Tibial nerve (tissue), 4 donors: Measurements from ENCODE around the gene ELF2. TPM values are rescaled to one million over a fixed set of nuclear protein-coding genes. Genes with fewer than 3 reads are reported as not detected.
A peak's percentile ranks its signal among the peaks of the same experiment; 100 is the strongest.

ENCODE experiments used
- DNase-seq, 2 donors: peaks; one replicate each; pipeline ENCODE4 v3.0.0-alpha.2; 2019; ENCODE audit warnings: low spot score in 2 of 2
- H3K27ac ChIP-seq, 4 donors: fragments of 200-600 bp; sonication (generic) in 3 of 4; one replicate each; pipeline ENCODE4 v1.5.1; 2017 to 2019; ENCODE audit warnings: mild to moderate bottlenecking in 1 of 4
- H3K27me3 ChIP-seq, 2 donors: fragments of 200-600 bp; sonication (generic) in 1 of 2; one replicate each; pipeline versions ENCODE4 v1.5.1 to v1.6.0; 2017 to 2019
- H3K36me3 ChIP-seq, 3 donors: fragments of 200-600 bp; sonication (generic); one replicate each; pipeline ENCODE4 v1.5.1; 2018 to 2019
- H3K4me1 ChIP-seq, 4 donors: fragments of 200-600 bp; sonication (generic) in 3 of 4; one replicate each; pipeline ENCODE4 v1.5.1; 2017 to 2019
- H3K4me3 ChIP-seq, 4 donors: fragments of 200-600 bp; sonication (generic) in 3 of 4; one replicate each; pipeline ENCODE4 v1.5.1; 2017 to 2019; ENCODE audit warnings: mild to moderate bottlenecking in 1 of 4, moderate library complexity in 1 of 4
- H3K9me3 ChIP-seq, 4 donors: fragments of 200-600 bp; sonication (generic) in 3 of 4; one replicate each; pipeline ENCODE4 v1.5.1; 2017 to 2019
- CTCF ChIP-seq, 5 experiments: fragments of 200-600 bp in 3 of 5; fragments of 450-650 bp in 2 of 5; sonication (generic) in 3 of 5; IDR thresholded peaks; one replicate each; pipeline ENCODE4 v1.5.1; 2016 to 2019; ENCODE audit warnings: antibody characterized with exemption in 5 of 5, mild to moderate bottlenecking in 3 of 5, moderate library complexity in 2 of 5
- EP300 ChIP-seq, 2 donors: sonication (generic); formaldehyde crosslinking; IDR thresholded peaks; one replicate each; pipeline ENCODE4 v1.6.1; 2017; ENCODE audit warnings: antibody characterized with exemption in 2 of 2, mild to moderate bottlenecking in 1 of 2
- POLR2A ChIP-seq, 2 donors: fragments of 450-650 bp; IDR thresholded peaks; one replicate each; pipeline ENCODE4 v1.6.1; 2017; ENCODE audit warnings: antibody characterized with exemption in 2 of 2, mild to moderate bottlenecking in 2 of 2, moderate library complexity in 2 of 2
- WGBS, 2 donors: methylation state at CpG; one replicate each; pipeline ENCODE4 v1.1.5; 2018; 5-methylcytosine and 5-hydroxymethylcytosine counted together
- total RNA-seq, 4 donors: library from RNA; depleted of rRNA; stranded (reverse); fragments of >200 nt; gene quantifications; one replicate each; pipeline ENCODE4 v1.1.0, GENCODE V29; 2016

The ELF2 gene
- total RNA-seq, 4 donors from 2014 or later = 47.1 to 62.8 (median 54.1) TPM

DNA sequence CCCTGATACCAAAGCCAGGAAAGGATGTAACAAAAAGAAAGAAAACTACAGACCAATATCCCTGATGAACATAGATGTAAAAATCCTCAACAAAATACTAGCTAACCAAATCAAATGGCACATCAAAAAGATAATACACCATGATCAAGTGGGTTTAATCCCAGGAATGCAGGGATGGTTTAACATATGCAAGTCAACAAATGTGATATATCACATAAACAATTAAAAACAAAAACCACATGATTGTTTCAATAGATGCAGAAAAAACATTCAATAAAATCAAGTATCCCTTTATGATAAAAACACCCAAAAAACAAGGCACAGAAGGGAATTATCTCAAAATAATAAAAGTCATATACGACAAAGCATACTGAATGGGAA lies 31.5 kb downstream of the ELF2 start:
- DNase-seq = no peak
- Histone ChIP-seq H3K4me3 (no peak overlapping the region), H3K27me3 (no peaks in the 10 kb centered on the region), H3K4me1 (peaks cover 0 to 44% (median 11%) of the 10 kb centered on the region in 4 donors), H3K27ac (no peak overlapping the region), H3K36me3 (no peaks in the 10 kb centered on the region), H3K9me3 (peaks cover 0 to 3% (median 0%) of the 10 kb centered on the region in 4 donors)
- WGBS, 2 donors = 98 to 100% methylated on average over 1 of the region's 1 CpG
- TF ChIP-seq CTCF (IDR thresholded peaks at IDR 0.05) (no peak), EP300 (IDR thresholded peaks at IDR 0.05) (no peak), POLR2A (IDR thresholded peaks at IDR 0.05) (no peak)

- peaks cover 0 to 44% (median 11%) of the 10 kb centered on the region in 4 donors for H3K4me1 ChIP-seq
- H3K36me3 ChIP-seq = no peaks in the 10 kb centered on the region
- peaks cover 0 to 3% (median 0%) of the 10 kb centered on the region in 4 donors for H3K9me3 ChIP-seq
- no peak overlapping the region for H3K4me3 ChIP-seq
- H3K27me3 ChIP-seq = no peaks in the 10 kb centered on the region
- no peak for TF ChIP-seq POLR2A (IDR thresholded peaks at IDR 0.05)
- no peak for TF ChIP-seq CTCF (IDR thresholded peaks at IDR 0.05)
- TF ChIP-seq EP300 (IDR thresholded peaks at IDR 0.05) = no peak
- H3K27ac ChIP-seq = no peak overlapping the region
- no peak for DNase-seq
- WGBS, 2 donors = 96 to 100% methylated on average over 3 of the region's 3 CpGs
Observed at GRCh38 chr4:139144911-139145551, 32.0 kb downstream of the ELF2 start.

- Histone ChIP-seq H3K27me3 (no peaks in the 10 kb centered on the region), H3K36me3 (no peaks in the 10 kb centered on the region), H3K4me1 (peaks cover 0 to 44% (median 11%) of the 10 kb centered on the region in 4 donors), H3K4me3 (no peak overlapping the region), H3K27ac (no peak overlapping the region), H3K9me3 (peaks cover 0 to 3% (median 0%) of the 10 kb centered on the region in 4 donors)
- WGBS, 2 donors = 86 to 89% methylated on average over 7 of the region's 7 CpGs
- peak; percentile 27 to 45 for DNase-seq
- TF ChIP-seq POLR2A (IDR thresholded peaks at IDR 0.05) (no peak), EP300 (IDR thresholded peaks at IDR 0.05) (no peak), CTCF (IDR thresholded peaks at IDR 0.05) (no peak)
Observed at GRCh38 chr4:139144161-139144859, 32.7 kb downstream of the ELF2 start.

DNA sequence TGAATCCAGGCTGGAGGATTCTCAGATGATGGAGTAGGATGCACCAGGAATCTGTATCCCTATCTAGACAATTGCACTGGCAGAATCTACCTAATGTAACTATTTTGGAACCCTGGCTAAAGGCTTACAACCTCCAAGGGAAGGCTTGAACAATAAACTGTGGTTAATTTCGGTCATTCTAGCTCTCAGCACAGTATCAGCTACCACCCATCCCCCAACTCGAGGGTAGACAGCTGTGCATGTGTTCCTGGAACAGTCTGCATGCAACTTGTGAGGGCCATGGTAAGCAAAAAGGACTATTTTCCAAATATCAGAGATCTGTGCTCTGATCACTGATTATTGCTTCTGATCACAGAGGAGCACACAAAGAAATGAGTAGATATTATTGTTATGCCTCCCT lies 34.0 kb downstream of the ELF2 start:
- Histone ChIP-seq H3K9me3 (peaks cover 0 to 3% (median 0%) of the 10 kb centered on the region in 4 donors), H3K4me1 (peaks cover 0 to 44% (median 11%) of the 10 kb centered on the region in 4 donors), H3K27ac (no peak overlapping the region), H3K4me3 (no peak overlapping the region), H3K27me3 (no peaks in the 10 kb centered on the region), H3K36me3 (no peaks in the 10 kb centered on the region)
- 68 to 72% methylated on average over 2 of the region's 2 CpGs for WGBS, 2 donors
- no peak for DNase-seq
- no peak for TF ChIP-seq EP300 (IDR thresholded peaks at IDR 0.05)

- DNase-seq = no peak
- WGBS, 2 donors = 74 to 79% methylated on average over 1 of the region's 1 CpG
- H3K27me3 ChIP-seq = no peaks in the 10 kb centered on the region
- peaks cover 0 to 44% (median 11%) of the 10 kb centered on the region in 4 donors for H3K4me1 ChIP-seq
- H3K36me3 ChIP-seq = peaks cover 0 to 6% (median 0%) of the 10 kb centered on the region in 3 donors
- TF ChIP-seq EP300 (IDR thresholded peaks at IDR 0.05) = no peak
- no peak for TF ChIP-seq CTCF (IDR thresholded peaks at IDR 0.05)
- no peak for TF ChIP-seq POLR2A (IDR thresholded peaks at IDR 0.05)
- peaks cover 0 to 3% (median 0%) of the 10 kb centered on the region in 4 donors for H3K9me3 ChIP-seq
- H3K27ac ChIP-seq = no peak overlapping the region
- H3K4me3 ChIP-seq = no peak overlapping the region
Observed at GRCh38 chr4:139142087-139142486, 34.9 kb downstream of the ELF2 start.
